HuH-7.5 (cell line): Measurements from ENCODE around the gene ANKRD34A.
A peak's percentile ranks its signal among the peaks of the same experiment; 100 is the strongest.

Experiments used
- DNase-seq: peaks from one replicate; pipeline ENCODE4 v3.0.0; 2011; ENCODE audit warnings: low spot score

Gene ANKRD34A

GRCh38 chr1:145964328-145965118, at the start of gene ANKRD34A, which contains the start of gene POLR3GL:
Gene ANKRD34A, minus strand, starts transcription at chr1:145964575. Its CDS starts 2,816 bp downstream, at chr1:145961759.
Gene POLR3GL, plus strand, starts transcription at chr1:145964690. Its CDS starts 10,176 bp downstream, at chr1:145974866.
- DNase-seq: peak; percentile 93

GRCh38 chr1:146013559-146013922, 49.2 kb upstream of the ANKRD34A start:
- DNase-seq: no peak

DNA sequence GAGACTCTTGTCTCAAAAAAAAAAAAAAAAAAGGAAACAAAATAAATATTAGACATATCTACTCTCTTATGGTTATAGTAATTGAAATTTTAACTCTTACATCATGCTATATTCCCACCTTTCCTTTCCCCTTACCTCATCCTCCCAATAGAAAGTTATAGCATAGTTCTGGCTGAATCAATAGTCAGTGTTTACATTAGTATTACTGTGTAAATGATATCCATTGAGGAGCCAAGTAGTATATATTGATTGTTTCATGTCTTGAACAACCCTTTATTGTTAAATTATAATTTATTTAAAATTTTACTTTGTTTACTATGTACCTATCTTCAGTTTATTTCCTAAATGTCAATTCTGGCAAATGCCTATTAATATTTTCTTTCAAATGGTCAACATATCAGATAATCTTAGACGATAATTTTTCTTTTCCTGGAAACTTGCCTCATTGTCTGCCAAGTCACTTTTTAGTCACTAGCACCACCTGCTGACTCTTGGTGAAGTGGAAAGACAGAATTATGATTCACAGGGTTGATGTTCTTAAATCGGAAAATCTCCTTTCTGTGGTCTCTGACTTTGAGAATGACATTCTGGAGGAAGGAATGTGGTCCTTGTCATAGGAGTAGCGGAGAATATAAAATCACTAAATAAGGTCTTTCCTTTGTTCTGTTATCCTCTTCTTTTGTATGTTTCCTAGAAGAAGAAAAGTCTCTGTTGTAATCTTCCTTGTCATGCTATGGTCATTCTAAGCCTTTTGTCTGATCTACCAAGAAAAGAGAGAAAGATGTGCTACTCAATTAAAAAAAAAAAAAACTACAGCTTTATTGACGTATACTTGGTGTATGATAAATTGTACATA, 48.6 kb upstream of the ANKRD34A start:
- DNase-seq: no peak

DNA sequence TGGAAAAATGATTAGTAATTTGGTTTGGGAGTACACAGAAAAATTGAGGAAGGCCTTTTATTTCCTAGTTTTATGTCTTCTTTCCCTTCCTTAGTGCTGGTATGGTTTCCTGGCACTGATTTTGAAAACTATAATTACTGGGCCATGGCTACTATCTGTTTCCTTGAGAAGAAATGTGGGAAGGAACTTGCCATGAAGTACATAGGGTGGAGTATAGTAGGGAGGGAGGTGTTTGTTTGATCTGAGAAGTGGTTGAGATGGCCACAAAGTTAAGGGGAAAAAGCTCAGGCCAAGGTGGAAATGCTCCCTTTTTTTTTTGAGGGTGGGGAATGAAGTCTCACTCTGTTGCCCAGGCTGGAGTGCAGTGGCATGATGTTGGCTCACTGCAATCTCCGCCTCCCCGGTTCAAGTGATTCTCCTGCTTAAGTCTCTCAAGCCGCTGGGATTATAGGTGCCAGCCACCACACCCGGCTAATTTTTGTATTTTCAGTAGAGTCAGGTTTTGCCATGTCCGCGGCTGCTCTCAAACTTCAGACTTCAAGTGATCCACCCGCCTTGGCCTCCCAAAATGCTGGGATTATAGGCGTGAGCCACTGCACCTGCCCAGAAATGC, 45.9 kb upstream of the ANKRD34A start:
- DNase-seq: no peak

GRCh38 chr1:146007489-146008133, 43.2 kb upstream of the ANKRD34A start:
- no peak for DNase-seq

DNA sequence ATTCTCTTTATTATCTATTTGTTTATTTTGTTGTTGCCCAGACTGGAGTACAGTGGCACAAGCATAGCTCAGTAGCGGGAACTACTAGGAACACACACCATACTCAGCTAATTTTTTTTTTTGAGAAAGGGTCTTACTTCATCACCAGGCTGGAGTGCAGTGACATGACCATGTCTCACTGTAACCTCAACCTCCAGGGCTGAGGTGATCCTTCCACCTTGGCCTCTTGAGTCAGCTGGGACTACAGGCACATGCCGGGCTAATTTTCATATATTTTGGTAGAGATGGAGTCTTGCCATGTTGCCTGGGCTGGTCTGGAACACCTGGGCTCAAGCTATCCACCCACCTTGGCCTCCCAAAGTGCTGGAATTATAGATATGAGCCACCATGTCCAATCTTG, 37.3 kb upstream of the ANKRD34A start:
- DNase-seq: no peak

DNA sequence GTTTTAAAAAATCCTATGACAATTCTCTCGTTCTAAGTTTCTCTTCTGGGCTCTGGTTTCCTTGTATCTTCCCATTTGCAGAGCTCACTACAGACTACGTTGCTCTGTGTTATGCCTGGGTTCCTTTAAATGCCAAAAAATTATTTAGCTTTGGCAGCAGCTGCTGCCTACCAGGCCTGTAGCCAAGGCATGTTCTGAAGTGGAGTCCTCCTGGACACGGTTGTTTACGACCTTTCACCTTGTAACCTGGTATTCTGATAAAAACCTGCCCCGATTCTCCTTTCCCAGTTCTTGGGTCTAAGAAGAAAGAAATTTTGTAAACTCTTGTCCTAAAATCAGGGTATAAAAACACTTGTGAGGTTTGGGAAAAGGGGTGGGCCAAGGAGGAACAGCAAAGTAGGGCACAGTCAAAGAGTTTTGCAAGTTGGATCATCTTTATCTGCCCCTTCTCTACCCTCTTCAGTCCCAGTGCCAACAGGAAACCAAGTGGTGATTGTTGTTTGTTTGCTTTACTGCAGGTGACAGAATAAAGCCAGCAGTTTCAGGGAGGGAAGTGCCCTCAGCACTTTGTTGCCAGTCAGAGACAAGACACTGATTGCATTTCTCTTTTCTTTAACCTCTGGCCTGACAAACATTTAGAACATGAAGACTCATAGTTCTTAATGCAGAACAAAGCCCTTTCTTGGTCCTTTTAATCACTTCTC, 35.1 kb upstream of the ANKRD34A start:
- DNase-seq: no peak

- DNase-seq: no peak
Measured at GRCh38 chr1:145997718-145998023, 33.3 kb upstream of the ANKRD34A start.

- no peak for DNase-seq
Measured at GRCh38 chr1:145997016-145997717, 32.8 kb upstream of the ANKRD34A start.

- peak; percentile 98 for DNase-seq
Measured at GRCh38 chr1:145996433-145997015, 32.1 kb upstream of the ANKRD34A start, which contains the start of gene TXNIP. Gene TXNIP, minus strand, starts transcription at chr1:145996579. Its CDS starts 313 bp downstream, at chr1:145996266.

DNA sequence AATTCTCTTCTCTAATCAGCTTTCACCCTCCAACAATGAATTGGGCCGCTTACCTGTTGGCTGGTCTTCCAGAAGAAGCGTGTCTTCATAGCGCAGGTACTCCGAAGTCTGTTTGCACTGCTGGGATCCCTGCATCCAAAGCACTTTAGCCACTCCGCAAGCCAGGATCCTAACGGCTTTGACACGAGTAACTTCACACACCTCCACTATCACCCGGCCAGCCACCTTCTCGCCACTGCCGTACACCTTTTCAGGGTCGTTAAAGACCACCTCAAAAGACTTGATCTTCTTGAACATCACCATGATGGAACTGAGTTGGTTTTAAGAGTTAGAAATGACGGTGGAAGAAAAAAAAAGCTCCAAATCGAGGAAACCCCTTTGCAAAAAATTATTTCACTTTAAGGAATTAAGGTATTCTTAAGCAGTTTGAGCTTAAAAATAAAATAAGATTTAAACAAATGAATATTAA, 31.6 kb upstream of the ANKRD34A start:
- no peak for DNase-seq

DNA sequence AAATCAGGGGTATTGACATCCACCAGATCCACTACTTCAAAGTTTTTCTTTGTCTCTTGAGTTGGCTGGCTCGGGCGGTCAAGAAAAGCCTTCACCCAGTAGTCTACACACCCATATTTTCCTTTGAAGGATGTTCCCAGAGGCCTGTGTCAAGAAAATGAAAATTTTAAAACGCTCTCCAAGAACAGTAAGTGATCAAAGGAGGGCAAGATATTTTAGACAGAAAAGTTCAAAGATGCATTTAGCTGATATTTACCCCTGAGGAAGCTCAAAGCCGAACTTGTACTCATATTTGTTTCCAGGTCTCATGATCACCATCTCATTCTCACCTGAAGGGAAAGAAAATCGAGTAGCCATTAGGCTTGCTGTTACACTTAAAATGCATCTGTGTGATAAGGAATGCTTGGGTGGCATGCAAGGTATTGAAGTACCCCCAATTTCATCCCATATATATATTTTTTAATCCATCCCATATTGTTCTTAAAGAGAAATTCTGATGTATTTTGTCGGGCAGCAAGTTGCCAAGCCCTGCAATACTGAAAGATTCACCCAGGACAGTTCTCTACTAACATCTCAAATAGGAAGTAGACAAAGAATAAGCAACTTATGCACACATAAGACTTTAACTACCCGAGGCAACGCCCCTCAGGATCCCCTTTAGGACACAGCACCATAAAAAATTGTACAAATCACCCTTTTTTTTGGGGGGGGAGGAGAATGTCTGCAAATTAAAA, 30.9 kb upstream of the ANKRD34A start:
- DNase-seq: no peak

GRCh38 chr1:145994391-145995120, 30.2 kb upstream of the ANKRD34A start:
- DNase-seq: no peak

GRCh38 chr1:145993618-145994390, 29.4 kb upstream of the ANKRD34A start:
- no peak for DNase-seq

- no peak for DNase-seq
Measured at GRCh38 chr1:145992958-145993617, 28.7 kb upstream of the ANKRD34A start.

GRCh38 chr1:145992502-145992936, 28.1 kb upstream of the ANKRD34A start:
- DNase-seq: no peak

DNA sequence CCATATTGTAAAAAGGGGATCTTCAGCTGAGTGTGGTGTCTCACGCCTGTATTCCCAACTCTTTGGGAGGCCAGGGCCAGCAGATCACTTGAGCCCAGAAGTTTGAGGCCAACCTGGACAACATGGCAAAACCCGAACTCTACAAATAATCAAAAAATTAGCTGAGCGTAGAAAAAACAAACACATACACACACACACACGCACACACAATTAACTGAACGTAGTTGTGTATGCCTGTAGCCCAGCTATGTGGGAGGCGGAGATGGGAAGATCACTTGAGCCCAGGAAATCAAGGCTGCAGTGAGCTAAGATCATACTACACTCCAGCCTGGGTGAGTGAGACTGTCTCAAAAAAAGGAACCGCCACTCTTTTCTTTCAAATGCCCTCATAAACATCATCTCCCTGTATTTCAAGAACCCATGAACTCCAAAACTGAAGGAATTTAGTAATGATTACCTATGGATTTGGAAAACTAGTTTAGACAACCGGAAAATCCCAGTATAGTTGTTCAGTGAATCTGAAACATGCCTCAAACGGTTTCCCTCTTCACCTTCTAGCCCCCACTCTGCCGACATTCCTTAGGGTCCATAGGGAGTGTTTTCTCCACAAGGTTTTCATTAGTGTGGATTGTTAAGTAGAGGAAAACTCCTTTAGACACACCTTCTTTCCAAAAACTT, 27.5 kb upstream of the ANKRD34A start:
- no peak for DNase-seq
